ENCODE data around the gene FGFR1OP2.

DNA sequence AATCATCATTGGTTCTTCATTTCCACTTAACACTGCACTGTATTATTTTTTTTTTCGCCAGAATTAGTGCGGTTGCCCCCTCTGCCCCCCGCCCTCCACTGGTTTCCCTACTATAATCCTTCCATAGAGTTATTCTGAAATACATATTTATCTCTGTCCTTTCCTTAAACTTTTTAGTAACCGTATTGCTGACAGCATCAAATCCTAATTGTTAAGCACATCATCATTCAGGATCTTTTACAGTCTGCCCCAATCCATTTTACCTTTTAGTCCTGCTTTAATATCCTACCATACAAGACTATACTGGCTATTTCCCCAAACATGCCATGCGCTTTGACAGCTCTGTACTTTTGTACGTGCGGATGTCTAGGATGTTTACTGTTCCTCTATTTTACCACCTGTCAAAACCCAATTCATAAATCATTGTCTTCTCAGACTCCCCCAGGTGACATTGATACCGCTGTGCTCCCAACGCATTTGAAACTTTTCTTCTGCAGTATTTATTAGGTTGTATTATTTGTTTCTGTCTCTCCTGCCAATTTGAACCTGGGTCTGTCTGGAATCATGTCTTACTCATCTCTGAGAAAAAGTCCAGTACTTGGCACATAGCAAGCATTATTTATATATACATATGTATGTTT is 1.0 kb downstream of the FGFR1OP2 start:
- no peak for TF ChIP-seq POLR2AphosphoS5 (IDR thresholded peaks at IDR 0.05; ENCODE audit: low read depth)
- TF ChIP-seq, protein P1, sequence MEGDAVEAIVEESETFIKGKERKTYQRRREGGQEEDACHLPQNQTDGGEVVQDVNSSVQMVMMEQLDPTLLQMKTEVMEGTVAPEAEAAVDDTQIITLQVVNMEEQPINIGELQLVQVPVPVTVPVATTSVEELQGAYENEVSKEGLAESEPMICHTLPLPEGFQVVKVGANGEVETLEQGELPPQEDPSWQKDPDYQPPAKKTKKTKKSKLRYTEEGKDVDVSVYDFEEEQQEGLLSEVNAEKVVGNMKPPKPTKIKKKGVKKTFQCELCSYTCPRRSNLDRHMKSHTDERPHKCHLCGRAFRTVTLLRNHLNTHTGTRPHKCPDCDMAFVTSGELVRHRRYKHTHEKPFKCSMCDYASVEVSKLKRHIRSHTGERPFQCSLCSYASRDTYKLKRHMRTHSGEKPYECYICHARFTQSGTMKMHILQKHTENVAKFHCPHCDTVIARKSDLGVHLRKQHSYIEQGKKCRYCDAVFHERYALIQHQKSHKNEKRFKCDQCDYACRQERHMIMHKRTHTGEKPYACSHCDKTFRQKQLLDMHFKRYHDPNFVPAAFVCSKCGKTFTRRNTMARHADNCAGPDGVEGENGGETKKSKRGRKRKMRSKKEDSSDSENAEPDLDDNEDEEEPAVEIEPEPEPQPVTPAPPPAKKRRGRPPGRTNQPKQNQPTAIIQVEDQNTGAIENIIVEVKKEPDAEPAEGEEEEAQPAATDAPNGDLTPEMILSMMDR (conservative IDR thresholded peaks at IDR 0.05; ENCODE audit: low read depth in 2 of 2) = no peak
- TF ChIP-seq EZH2phosphoT487 (IDR thresholded peaks at IDR 0.05; ENCODE audit: unreplicated experiment) = no peak
- no peak for TF ChIP-seq EZH2 (IDR thresholded peaks at IDR 0.05; ENCODE audit: low read depth, unreplicated experiment)
- no peak for TF ChIP-seq CREB1 (CRISPR knock-in tag; IDR thresholded peaks at IDR 0.05; ENCODE audit: low read depth)
- TF ChIP-seq, protein P2, sequence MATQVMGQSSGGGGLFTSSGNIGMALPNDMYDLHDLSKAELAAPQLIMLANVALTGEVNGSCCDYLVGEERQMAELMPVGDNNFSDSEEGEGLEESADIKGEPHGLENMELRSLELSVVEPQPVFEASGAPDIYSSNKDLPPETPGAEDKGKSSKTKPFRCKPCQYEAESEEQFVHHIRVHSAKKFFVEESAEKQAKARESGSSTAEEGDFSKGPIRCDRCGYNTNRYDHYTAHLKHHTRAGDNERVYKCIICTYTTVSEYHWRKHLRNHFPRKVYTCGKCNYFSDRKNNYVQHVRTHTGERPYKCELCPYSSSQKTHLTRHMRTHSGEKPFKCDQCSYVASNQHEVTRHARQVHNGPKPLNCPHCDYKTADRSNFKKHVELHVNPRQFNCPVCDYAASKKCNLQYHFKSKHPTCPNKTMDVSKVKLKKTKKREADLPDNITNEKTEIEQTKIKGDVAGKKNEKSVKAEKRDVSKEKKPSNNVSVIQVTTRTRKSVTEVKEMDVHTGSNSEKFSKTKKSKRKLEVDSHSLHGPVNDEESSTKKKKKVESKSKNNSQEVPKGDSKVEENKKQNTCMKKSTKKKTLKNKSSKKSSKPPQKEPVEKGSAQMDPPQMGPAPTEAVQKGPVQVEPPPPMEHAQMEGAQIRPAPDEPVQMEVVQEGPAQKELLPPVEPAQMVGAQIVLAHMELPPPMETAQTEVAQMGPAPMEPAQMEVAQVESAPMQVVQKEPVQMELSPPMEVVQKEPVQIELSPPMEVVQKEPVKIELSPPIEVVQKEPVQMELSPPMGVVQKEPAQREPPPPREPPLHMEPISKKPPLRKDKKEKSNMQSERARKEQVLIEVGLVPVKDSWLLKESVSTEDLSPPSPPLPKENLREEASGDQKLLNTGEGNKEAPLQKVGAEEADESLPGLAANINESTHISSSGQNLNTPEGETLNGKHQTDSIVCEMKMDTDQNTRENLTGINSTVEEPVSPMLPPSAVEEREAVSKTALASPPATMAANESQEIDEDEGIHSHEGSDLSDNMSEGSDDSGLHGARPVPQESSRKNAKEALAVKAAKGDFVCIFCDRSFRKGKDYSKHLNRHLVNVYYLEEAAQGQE (IDR thresholded peaks at IDR 0.05; ENCODE audit: unreplicated experiment) = no peak
- TF ChIP-seq, protein P3, sequence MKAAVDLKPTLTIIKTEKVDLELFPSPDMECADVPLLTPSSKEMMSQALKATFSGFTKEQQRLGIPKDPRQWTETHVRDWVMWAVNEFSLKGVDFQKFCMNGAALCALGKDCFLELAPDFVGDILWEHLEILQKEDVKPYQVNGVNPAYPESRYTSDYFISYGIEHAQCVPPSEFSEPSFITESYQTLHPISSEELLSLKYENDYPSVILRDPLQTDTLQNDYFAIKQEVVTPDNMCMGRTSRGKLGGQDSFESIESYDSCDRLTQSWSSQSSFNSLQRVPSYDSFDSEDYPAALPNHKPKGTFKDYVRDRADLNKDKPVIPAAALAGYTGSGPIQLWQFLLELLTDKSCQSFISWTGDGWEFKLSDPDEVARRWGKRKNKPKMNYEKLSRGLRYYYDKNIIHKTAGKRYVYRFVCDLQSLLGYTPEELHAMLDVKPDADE (IDR thresholded peaks at IDR 0.05) = no peak
- TF ChIP-seq, protein P4, sequence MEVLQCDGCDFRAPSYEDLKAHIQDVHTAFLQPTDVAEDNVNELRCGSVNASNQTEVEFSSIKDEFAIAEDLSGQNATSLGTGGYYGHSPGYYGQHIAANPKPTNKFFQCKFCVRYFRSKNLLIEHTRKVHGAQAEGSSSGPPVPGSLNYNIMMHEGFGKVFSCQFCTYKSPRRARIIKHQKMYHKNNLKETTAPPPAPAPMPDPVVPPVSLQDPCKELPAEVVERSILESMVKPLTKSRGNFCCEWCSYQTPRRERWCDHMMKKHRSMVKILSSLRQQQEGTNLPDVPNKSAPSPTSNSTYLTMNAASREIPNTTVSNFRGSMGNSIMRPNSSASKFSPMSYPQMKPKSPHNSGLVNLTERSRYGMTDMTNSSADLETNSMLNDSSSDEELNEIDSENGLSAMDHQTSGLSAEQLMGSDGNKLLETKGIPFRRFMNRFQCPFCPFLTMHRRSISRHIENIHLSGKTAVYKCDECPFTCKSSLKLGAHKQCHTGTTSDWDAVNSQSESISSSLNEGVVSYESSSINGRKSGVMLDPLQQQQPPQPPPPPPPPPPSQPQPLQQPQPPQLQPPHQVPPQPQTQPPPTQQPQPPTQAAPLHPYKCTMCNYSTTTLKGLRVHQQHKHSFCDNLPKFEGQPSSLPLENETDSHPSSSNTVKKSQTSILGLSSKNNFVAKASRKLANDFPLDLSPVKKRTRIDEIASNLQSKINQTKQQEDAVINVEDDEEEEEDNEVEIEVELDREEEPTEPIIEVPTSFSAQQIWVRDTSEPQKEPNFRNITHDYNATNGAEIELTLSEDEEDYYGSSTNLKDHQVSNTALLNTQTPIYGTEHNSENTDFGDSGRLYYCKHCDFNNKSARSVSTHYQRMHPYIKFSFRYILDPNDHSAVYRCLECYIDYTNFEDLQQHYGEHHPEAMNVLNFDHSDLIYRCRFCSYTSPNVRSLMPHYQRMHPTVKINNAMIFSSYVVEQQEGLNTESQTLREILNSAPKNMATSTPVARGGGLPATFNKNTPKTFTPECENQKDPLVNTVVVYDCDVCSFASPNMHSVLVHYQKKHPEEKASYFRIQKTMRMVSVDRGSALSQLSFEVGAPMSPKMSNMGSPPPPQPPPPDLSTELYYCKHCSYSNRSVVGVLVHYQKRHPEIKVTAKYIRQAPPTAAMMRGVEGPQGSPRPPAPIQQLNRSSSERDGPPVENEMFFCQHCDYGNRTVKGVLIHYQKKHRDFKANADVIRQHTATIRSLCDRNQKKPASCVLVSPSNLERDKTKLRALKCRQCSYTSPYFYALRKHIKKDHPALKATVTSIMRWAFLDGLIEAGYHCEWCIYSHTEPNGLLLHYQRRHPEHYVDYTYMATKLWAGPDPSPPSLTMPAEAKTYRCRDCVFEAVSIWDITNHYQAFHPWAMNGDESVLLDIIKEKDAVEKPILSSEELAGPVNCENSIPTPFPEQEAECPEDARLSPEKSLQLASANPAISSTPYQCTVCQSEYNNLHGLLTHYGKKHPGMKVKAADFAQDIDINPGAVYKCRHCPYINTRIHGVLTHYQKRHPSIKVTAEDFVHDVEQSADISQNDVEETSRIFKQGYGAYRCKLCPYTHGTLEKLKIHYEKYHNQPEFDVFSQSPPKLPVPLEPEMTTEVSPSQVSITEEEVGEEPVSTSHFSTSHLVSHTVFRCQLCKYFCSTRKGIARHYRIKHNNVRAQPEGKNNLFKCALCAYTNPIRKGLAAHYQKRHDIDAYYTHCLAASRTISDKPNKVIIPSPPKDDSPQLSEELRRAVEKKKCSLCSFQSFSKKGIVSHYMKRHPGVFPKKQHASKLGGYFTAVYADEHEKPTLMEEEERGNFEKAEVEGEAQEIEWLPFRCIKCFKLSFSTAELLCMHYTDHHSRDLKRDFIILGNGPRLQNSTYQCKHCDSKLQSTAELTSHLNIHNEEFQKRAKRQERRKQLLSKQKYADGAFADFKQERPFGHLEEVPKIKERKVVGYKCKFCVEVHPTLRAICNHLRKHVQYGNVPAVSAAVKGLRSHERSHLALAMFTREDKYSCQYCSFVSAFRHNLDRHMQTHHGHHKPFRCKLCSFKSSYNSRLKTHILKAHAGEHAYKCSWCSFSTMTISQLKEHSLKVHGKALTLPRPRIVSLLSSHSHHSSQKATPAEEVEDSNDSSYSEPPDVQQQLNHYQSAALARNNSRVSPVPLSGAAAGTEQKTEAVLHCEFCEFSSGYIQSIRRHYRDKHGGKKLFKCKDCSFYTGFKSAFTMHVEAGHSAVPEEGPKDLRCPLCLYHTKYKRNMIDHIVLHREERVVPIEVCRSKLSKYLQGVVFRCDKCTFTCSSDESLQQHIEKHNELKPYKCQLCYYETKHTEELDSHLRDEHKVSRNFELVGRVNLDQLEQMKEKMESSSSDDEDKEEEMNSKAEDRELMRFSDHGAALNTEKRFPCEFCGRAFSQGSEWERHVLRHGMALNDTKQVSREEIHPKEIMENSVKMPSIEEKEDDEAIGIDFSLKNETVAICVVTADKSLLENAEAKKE (CRISPR knock-in tag; IDR thresholded peaks at IDR 0.05) = no peak
- TF ChIP-seq JUNB (IDR thresholded peaks at IDR 0.05; ENCODE audit: unreplicated experiment) = no peak
- TF ChIP-seq ZNF331 (CRISPR knock-in tag; IDR thresholded peaks at IDR 0.05; ENCODE audit: low read depth) = no peak
